ENCODE results near the gene LRP1-AS. TPM values are rescaled to one million over a fixed set of nuclear protein-coding genes. Genes with fewer than 3 reads are reported as not detected.

LRP1-AS gene
- total and polyA plus RNA-seq, 10 of the 15 experiments (the other 5 are each of a cell fraction or from before 2014, with no cell fraction given), result not detected

- no peaks in the 10 kb centered on the region for H3K9me3 ChIP-seq (replicated peaks; ENCODE audit: control insufficient read depth, insufficient read depth, low read length)
- H3K27me3 ChIP-seq (replicated peaks in 1 of 2; ENCODE audit: control insufficient read depth in 2 of 2, insufficient read depth in 2 of 2, low read length in 1 of 2), result no peaks in the 10 kb centered on the region
- ATAC-seq (no peak), FAIRE-seq (no peak), DNase-seq (ENCODE audit: low read depth, low spot score) (no peak)
- no peaks in the 10 kb centered on the region; the same call in 1 of the 2 replicates for H3K4me1 ChIP-seq (ENCODE audit: control insufficient read depth, insufficient read depth, low read length)
- 0 out of 2 replicates have a peak, but pooled peaks have one; percentile 21 for TF ChIP-seq POLR2A (IDR thresholded peaks at IDR 0.05; ENCODE audit: low read depth, low read length)
- TF ChIP-seq ZNF217 (IDR thresholded peaks at IDR 0.05), result no peak
- H3K9ac ChIP-seq (ENCODE audit: control insufficient read depth, insufficient read depth, low read length), result no peak overlapping the region
- ChIA-PET RAD21 (ENCODE audit: unreplicated experiment) (no interaction called here), CTCF (interaction anchor here (0.5 to 11.7 kb wide), 3 partner anchors 38 to 425 kb away, joined by 3 to 458 read pairs (median 4); no protein-coding TSS in a partner anchor), POLR2A (no interaction called here), SMC1A (ENCODE audit: uncharacterized antibody, unreplicated experiment) (interaction anchor here (8.6 kb wide), 1 partner anchor 9 kb away, joined by 120 read pairs; no protein-coding TSS in a partner anchor)
- no TSS peak for BruUV-seq (replicated peaks)
- no peak overlapping the region for H3K4me3 ChIP-seq
- no peak overlapping the region for H2AFZ ChIP-seq (ENCODE audit: control insufficient read depth, low read depth, low read length)
- 97% methylated on average over 14 of the region's 14 CpGs for WGBS (ENCODE audit: insufficient coverage, insufficient replicate concordance, low lambda C conversion rate, missing lambda C conversion rate)
- H3K4me2 ChIP-seq (ENCODE audit: control insufficient read depth, insufficient read depth), result no peak overlapping the region
- intact Hi-C loops (cut with micrococcal nuclease; ENCODE audit: unreplicated experiment), result no loop called here
- H3K36me3 ChIP-seq (ENCODE audit: control insufficient read depth in 2 of 2, insufficient read depth in 2 of 2, low read length in 1 of 2), result peaks cover 24 to 32% of the 10 kb centered on the region in 2 experiments
- peaks cover 25% of the 10 kb centered on the region for H3K79me2 ChIP-seq (ENCODE audit: control insufficient read depth, insufficient read depth, low read length)
- no peaks in the 10 kb centered on the region for H4K20me1 ChIP-seq (ENCODE audit: control insufficient read depth, insufficient read depth)
- H3K27ac ChIP-seq (ENCODE audit: control insufficient read depth, insufficient read depth), result no peak overlapping the region
- in situ Hi-C loops (cut with MboI), result no loop called here
These were observed 42.2 kb downstream of the LRP1-AS start for GRCh38 chr12:57105011-57105753.

GRCh38 chr12:57104292-57104910 is 43.0 kb downstream of the LRP1-AS start:
- no peaks in the 10 kb centered on the region for H3K9me3 ChIP-seq (replicated peaks; ENCODE audit: control insufficient read depth, insufficient read depth, low read length)
- H3K4me2 ChIP-seq (ENCODE audit: control insufficient read depth, insufficient read depth), result no peak overlapping the region
- POLR2A ChIA-PET, result interaction anchor here (0.6 to 1.1 kb wide), 3 partner anchors 16 to 431 kb away, joined by 3 to 4 read pairs (median 3); partner anchors contain the start of gene NAB2
- CTCF ChIA-PET, result interaction anchor here (0.5 to 11.7 kb wide), 2 partner anchors 38 to 425 kb away, joined by 4 to 458 read pairs; no protein-coding TSS in a partner anchor
- DNase-seq (ENCODE audit: low read depth, low spot score) (no peak), ATAC-seq (no peak), FAIRE-seq (no peak)
- H3K79me2 ChIP-seq (ENCODE audit: control insufficient read depth, insufficient read depth, low read length), result peaks cover 17% of the 10 kb centered on the region
- no peak overlapping the region for H3K9ac ChIP-seq (ENCODE audit: control insufficient read depth, insufficient read depth, low read length)
- WGBS (ENCODE audit: insufficient coverage, insufficient replicate concordance, low lambda C conversion rate, missing lambda C conversion rate), result 97% methylated on average over 12 of the region's 12 CpGs
- H3K4me1 ChIP-seq (ENCODE audit: control insufficient read depth, insufficient read depth, low read length), result no peaks in the 10 kb centered on the region; the same call in 1 of the 2 replicates
- SMC1A ChIA-PET (ENCODE audit: uncharacterized antibody, unreplicated experiment), result no interaction called here
- in situ Hi-C loops (cut with MboI) (no loop called here), intact Hi-C loops (cut with micrococcal nuclease; ENCODE audit: unreplicated experiment) (no loop called here)
- no peak overlapping the region for H3K4me3 ChIP-seq
- BruUV-seq (replicated peaks), result no TSS peak
- H4K20me1 ChIP-seq (ENCODE audit: control insufficient read depth, insufficient read depth), result no peaks in the 10 kb centered on the region
- no peak overlapping the region for H2AFZ ChIP-seq (ENCODE audit: control insufficient read depth, low read depth, low read length)
- H3K27ac ChIP-seq (ENCODE audit: control insufficient read depth, insufficient read depth), result no peak overlapping the region
- RAD21 ChIA-PET (ENCODE audit: unreplicated experiment), result interaction anchor here (1.0 kb wide), 1 partner anchor 11 kb away, joined by 3 read pairs; no protein-coding TSS in a partner anchor
- H3K27me3 ChIP-seq (replicated peaks in 1 of 2; ENCODE audit: control insufficient read depth in 2 of 2, insufficient read depth in 2 of 2, low read length in 1 of 2), result no peaks in the 10 kb centered on the region
- H3K36me3 ChIP-seq (ENCODE audit: control insufficient read depth in 2 of 2, insufficient read depth in 2 of 2, low read length in 1 of 2), result peaks cover 32% of the 10 kb centered on the region in 2 experiments
- no peak for TF ChIP-seq SMAD1 (IDR thresholded peaks at IDR 0.05; ENCODE audit: low read depth, partially characterized antibody)
- TF ChIP-seq, protein P1, sequence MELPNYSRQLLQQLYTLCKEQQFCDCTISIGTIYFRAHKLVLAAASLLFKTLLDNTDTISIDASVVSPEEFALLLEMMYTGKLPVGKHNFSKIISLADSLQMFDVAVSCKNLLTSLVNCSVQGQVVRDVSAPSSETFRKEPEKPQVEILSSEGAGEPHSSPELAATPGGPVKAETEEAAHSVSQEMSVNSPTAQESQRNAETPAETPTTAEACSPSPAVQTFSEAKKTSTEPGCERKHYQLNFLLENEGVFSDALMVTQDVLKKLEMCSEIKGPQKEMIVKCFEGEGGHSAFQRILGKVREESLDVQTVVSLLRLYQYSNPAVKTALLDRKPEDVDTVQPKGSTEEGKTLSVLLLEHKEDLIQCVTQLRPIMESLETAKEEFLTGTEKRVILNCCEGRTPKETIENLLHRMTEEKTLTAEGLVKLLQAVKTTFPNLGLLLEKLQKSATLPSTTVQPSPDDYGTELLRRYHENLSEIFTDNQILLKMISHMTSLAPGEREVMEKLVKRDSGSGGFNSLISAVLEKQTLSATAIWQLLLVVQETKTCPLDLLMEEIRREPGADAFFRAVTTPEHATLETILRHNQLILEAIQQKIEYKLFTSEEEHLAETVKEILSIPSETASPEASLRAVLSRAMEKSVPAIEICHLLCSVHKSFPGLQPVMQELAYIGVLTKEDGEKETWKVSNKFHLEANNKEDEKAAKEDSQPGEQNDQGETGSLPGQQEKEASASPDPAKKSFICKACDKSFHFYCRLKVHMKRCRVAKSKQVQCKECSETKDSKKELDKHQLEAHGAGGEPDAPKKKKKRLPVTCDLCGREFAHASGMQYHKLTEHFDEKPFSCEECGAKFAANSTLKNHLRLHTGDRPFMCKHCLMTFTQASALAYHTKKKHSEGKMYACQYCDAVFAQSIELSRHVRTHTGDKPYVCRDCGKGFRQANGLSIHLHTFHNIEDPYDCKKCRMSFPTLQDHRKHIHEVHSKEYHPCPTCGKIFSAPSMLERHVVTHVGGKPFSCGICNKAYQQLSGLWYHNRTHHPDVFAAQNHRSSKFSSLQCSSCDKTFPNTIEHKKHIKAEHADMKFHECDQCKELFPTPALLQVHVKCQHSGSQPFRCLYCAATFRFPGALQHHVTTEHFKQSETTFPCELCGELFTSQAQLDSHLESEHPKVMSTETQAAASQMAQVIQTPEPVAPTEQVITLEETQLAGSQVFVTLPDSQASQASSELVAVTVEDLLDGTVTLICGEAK (IDR thresholded peaks at IDR 0.05; ENCODE audit: borderline replicate concordance), result no peak
- TF ChIP-seq HDGF (IDR thresholded peaks at IDR 0.05), result no peak
- no peak for TF ChIP-seq MXI1 (IDR thresholded peaks at IDR 0.05; ENCODE audit: low read depth, low read length)
- no peak for TF ChIP-seq PAX8 (IDR thresholded peaks at IDR 0.05)
- TF ChIP-seq, protein P2, sequence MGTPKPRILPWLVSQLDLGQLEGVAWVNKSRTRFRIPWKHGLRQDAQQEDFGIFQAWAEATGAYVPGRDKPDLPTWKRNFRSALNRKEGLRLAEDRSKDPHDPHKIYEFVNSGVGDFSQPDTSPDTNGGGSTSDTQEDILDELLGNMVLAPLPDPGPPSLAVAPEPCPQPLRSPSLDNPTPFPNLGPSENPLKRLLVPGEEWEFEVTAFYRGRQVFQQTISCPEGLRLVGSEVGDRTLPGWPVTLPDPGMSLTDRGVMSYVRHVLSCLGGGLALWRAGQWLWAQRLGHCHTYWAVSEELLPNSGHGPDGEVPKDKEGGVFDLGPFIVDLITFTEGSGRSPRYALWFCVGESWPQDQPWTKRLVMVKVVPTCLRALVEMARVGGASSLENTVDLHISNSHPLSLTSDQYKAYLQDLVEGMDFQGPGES (IDR thresholded peaks at IDR 0.05), result no peak
- TF ChIP-seq ATF7 (IDR thresholded peaks at IDR 0.05; ENCODE audit: low read depth), result no peak
- no peak for TF ChIP-seq SMAD5 (IDR thresholded peaks at IDR 0.05; ENCODE audit: low read depth)

All from GM12878 (cell line).